HG03460 (cell line): ENCODE measurements around the gene PHLDB2.

Source experiments
- ATAC-seq: cut with Tn5 transposase; IDR thresholded peaks from one replicate; pipeline ENCODE4 v1.9.1; 2021; ENCODE audit not compliant: unreplicated experiment

The PHLDB2 gene

DNA sequence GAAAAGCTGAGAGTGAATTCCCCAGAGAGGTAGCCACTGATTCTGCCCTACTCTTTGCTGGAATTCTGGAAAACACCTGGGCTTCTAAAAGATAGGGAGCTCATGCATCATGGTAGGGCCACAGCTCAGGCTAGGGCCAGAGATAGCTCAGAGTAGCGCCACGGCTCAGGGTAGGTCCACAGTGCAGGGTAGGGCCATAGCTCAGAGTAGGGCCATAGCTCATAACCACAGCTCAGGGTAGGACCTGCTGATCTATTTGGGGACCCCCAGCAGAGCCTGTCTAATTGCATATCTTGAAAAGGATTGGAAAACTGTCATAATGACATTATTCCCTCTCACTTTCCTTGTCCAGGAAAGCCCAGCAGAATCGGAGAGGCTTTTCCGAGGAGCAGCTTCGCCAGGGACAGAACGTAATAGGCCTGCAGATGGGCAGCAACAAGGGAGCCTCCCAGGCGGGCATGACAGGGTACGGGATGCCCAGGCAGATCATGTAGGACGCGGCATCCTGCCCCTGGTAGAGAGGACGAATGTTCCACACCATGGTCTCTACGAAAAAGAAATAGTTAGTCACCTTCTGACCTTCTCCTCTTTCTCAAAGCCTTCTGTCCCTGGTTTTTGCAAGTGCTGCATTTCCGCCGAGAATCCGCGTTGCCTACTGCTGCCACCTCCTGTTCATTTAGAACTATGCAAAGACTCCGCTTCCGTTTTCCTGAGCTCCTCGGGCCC is 154.2 kb downstream of the PHLDB2 start:
- ATAC-seq, result peak; percentile 73

DNA sequence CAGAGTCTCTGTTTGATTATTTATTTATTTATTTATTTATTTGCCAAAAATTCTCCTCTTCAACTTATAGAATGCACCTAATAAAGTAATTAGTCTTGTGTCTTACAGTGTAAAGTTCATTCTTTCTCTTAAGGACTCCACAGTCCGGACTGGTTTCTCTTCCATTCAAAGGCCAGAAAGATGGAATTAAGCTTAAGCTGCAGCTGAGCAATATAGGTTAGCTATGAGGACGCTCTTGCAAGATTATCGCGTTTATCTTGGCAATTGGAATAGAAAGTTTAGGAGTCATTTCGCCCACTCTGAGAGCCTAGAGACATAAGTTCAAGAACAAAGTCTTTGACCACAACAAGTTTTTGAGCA is 154.7 kb downstream of the PHLDB2 start:
- no peak for ATAC-seq

DNA sequence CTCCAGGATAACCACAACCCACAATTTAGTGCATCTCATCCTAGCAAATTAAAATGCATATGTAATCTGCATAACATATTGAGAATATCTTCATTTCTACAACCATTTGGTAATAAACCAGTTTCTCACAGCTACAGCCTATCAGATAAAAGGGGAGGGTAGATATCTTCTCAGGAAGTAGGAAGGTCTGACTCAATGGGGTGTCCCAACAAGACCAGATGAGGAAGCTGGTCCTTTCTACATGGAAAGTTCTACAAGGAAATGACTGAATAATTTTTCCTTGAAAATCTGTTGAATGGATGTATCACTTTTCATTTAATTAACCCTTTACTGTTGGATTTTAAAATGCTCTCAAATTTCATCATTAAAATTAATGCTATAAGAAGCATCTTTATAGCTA is 158.0 kb downstream of the PHLDB2 start:
- no peak for ATAC-seq

GRCh38 chr3:112018712-112019111 is 159.6 kb downstream of the PHLDB2 start:
- no peak for ATAC-seq

GRCh38 chr3:112019716-112020115 is 160.7 kb downstream of the PHLDB2 start:
- no peak for ATAC-seq

DNA sequence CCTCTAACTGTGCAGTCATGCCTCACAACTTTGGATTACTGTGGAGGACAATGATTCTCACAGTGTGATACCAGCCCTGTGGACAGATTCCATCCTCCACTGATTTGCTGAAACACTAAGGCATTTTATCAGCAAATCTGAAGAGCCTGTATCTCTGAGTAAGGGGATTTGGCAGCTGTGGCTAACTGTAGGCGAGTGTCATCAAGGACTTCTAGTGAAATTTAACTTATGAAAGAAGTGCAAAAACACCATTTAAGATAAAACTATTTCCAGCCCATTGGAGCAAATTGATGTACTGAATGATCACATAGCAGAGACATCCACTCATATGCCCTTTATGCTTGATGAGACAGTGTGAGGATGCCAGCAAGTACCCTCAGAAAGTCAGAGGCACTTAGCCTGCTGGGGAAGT is 161.6 kb downstream of the PHLDB2 start:
- no peak for ATAC-seq
